ENCODE data around the gene NPAS2.

Gene NPAS2

DNA sequence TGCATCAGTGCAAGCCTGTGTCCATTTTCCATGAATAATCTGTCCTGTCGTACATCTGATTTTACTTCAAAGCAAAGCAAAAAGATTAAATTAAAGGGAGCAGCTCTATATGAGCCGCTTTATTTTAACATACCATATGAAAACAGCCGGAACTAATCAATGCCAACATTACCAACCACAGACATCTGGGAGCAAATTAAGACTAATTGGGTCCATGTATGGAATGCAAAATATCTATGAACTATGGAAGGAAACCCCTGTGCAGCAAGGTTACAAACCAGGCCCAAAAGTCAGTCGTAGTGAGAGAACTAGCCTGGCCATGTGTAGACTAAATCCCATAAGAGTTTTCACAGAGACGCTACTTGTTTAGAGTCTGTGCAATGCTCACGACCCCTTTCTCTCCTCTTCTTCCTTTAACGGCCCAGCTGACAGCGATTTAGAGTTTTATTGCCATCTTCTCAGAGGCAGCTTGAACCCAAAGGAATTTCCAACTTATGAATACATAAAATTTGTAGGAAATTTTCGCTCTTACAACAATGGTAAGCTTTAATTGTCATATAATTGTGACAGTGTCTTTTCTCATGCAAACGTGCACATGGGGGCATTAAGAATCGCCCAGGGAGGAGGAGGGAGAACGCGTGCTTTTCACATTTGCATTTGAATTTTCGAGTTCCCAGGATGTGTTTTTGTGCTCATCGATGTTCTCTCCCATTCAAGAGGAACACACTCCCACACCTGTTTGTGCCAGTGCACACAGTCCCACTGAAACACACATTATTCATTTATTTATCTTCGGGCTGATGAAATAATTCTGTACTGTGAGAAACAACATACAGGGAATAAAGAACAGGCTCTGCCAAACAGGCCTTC lies 129.2 kb downstream of the NPAS2 start:
- DNase-seq = no peak

DNA sequence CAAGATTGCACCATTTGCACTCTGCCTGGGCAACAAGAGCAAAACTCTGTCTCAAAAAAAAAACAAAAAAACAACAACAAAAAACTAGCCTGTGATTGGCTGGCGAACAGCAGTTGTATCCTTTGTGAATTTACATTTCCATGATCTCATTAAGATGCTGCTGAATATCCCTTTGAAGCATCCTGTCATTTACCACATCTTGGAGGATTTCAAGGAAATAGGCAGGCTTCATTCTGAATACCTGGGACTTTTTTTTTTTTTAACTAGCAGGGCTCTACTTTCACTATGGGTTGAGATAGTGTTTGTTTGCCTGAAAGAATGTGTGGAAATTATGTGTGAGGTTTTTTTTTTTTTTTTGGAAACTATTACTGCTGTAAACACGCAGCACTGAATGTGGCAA lies 132.6 kb downstream of the NPAS2 start:
- no peak for DNase-seq

DNA sequence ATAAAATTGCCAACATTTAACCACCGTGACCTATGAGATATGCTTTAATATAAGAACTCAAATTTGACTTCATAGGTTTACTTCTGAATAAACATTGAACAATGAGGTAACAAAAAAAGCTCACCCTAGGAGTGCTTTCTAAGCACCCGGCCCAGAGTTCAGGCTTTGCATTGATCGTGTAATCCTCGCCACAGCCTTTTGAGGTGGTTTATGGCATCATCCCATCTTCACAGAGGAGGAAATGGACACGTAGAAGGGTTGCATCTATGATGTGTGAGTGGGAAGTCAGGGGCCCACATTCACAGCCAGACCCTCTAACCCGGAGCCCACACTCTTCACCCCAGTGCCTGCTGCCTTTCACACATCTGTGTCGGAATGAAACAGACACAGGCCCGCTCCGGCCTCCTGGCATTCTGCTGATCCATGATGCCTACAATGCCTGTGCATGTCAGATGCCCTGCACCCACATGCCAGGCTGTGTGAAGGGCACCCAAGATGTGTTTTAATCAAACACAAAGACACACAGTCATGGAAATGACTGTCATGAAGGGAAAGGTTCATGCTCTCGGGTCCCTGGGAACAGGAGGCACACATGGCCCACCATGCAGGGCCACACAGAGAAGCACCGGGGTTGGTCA lies 133.6 kb downstream of the NPAS2 start:
- DNase-seq = no peak

DNA sequence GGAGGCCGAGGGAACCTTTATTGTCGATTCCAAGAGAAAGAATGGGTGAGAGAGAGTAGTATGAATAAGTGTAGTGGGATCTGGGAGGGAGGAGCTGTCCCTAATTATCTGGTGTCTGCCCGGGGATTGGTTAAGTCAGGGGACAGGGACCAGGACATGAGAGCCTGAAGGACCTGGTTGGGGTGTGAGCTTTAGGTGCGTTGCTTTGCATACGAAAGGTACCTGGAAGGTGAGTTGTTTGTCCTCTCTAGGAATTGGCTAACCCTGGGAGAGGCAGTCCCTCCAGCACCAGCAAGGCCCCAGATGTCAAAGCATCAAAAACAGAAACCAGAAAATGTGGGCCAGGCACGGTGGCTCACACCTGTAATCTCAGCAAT lies 134.1 kb downstream of the NPAS2 start:
- DNase-seq = no peak

DNA sequence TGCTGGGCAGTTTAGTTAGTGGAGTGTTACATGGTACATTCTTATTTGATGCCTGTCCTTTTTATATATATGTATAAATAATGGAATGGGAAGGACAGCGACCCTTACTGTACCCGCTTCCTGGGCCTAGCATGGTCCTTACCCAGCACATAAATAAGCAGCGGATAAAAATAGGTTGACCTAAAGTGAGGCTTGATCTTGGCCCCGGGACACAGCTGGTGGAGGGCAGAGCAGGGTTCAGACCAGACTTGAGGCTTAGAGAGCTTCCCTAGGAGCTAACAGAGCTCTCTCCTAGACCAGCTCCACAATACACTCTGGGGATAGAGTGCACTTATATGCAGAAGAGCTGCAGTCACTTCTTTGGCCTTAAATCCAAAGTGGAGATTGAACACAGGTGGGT lies 135.3 kb downstream of the NPAS2 start:
- DNase-seq = no peak

DNA sequence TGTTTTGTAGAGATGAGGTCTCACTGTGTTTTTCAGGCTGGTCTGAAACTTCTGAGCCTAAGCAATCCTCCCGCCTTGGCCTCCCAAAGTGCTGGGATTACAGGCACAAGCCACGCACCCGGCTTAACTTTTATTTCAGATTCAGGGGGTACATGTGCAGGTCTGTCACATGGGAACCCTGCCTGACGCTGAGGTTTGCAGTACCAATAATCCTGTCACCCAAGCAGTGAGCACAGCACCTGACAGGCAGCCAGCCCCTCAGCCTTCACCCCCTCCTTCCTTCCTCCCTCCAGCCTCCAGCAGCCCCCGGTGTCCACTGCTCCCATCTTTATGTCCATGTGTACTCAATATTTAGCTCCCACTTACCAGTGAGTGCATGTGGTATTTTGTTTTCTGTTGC lies 136.1 kb downstream of the NPAS2 start:
- no peak for DNase-seq

DNA sequence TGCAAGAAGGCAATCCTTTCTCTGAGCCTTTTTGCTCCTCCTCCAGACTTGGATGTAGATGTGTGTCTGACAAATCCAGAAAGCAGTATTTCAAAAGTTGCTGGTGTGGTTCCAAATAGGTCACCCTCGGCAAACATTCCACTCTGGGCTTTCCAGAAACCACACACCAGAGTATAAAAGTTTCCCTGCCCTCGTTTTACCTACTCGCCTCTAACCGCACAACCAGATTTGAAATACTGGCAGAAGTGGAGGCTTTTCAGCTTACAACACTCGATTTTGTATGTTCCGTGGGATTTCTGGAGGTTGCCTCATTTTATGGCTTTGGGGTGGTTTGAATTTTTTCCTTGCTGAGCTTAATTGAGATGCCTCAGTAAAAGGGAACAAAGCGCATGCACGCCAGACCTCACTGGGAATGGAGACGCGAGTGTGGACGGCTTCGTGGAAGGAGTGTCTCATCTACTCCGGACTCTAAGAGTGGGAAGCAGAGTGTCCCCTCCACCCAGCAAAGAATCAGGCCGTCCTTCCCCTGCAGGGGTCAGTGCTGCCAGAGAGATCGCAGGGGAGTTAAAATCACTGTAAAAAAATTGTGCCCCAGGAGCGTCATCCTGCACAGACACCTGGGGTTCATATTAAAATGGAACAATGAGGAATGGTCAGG lies 138.2 kb downstream of the NPAS2 start:
- DNase-seq = no peak

DNA sequence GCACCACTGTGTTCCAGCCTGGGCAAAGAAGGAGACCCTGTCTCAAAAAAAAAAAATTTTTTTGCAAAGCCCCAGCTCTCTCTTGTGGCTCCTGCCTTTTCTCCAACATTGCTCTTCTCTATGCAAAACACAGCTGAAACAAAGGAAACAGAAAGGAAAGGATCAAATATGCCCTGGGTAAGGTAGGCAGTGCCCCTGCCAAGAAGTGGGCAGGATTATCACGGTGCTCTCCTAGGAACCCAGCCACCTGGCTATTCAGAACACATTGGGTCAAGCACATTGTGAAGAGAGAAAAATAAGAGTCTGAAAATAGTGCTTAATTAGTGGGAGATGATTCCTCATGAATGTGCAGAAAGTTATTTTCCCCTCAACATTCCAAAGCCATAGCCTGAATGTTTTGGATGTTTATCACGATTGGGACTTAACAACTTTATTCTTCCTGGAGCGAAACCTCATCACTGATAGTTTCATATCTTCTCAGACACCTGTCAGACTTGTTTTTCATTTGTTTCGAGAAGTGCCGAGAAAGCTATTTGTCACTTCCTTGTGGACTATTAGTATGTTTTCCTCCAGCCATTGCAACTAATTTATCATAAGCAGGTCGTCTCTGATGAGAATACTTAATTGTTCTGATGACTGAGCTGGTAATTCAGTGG lies 139.4 kb downstream of the NPAS2 start:
- no peak for DNase-seq

DNA sequence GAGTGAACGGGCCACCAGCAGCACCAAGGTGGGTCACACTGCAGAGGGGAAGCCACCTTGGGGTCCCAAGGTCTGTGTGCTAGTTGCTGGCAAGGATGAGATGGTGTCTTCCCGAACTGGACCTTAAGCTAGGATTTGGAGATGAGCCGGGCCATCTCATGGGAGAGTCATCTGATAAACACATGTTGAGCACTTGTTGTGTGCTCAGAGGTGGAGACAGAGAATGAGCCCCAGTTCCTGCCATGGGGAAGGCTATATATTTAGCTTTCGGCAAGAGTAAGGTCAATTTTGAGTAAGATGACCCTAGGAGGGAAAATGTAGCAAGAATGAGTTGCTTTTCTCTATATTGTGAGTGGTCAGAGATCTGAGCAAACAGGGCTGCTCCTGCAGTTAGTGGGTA lies 140.7 kb downstream of the NPAS2 start:
- no peak for DNase-seq

DNA sequence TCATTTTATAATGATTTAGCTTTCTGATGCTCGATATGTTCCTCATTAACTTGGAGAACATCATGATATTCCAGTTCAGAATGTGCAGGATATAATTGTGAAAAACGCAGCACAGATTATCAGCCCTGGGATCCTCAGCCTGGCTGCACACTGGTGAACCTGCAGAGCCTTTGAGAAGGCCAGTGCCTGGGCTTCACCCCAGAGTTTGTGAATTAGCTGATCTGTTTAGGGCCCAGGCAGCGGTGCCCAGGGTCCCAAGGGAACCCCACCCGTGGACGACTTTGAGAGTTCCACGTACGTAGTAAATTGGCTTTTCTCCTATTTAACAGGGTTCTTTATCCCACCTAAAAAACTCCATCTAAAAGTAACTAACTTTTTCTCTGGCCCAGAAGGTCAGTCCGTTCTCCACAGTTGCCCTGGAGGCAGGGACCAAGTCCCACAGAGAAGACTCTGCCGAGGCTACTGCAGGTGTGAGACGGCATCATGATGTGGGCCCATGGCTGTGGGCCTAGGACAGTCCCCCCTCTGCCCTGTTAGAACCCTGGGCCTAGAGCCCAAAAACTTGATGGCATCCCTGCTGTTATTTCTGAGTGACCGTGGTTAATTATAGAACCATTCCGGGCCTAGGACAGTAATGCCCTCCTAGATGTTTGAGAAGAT lies 142.6 kb downstream of the NPAS2 start:
- no peak for DNase-seq

DNA sequence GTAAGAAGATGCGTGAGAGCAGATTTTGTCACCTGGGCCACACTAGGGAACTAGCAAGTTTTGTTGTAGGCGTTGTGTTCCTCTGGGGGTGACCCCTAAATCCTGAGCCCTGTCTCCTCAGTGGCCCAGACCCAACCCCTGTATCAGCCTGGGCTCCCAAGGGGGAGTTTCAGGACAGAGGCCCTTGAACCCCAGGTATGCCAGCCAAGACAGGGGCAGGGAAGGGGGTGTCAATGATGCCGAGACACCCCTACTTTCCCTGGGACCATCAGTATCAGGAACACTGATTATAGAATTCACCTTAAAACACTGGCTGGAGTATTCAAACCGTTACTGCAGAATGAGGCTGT lies 143.1 kb downstream of the NPAS2 start:
- no peak for DNase-seq

DNA sequence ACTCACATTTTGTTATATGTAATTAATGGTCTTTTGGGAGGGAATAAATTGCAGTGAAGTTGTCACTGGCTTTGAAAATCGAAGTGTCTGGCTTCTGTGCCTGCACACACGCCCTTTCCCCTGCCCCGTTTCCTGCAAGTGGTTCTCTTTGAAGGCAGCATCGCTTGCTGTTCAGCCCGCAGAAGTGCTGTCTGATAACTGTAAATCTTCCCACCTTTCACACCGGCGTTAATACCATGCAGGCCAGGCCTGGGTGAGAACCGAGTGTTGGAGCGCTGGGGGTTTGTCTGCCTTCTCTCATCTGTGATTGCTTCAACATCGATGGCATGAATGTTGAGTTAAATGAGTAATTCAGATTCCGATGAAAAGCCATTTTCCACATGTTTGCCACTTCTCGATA lies 144.3 kb downstream of the NPAS2 start:
- DNase-seq = no peak

DNA sequence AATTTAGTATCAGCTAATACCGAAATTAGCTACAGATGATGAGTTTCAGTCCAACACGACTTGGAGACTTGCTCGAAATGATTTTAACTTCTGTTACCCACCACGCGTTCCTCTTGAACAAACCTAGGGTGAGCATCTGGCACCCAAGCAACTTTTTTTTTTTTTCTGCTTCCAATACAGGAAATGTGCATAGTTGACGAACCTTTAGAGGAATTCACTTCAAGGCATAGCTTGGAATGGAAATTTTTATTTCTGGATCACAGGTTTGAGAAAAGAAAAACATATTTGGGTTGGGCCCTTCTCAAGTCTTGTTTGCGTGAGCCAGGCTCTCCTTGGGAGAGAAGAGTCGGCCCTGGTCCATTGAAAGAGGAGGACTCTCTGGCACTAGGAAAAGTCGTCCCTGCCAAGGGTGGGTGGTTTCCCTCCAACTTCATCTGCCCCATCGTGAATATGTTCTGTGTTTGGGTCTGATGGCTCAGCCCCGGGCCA lies 144.8 kb downstream of the NPAS2 start:
- no peak for DNase-seq

DNA sequence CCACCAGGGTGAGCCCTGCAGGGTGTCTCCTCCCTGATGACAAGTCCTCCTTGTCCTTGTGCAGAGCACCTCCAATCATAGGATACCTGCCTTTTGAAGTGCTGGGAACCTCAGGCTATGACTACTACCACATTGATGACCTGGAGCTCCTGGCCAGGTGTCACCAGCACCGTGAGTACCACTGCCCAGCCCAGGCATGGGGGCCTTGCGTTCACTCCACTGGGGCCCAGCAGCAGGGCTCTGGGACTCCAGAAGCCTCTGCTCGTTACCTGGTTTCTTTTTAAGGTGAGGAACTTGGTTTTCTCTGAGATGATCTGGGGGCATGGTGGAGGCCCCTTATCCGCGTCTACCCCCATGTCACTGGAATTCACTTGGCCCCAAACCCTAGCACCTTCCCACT lies 145.7 kb downstream of the NPAS2 start:
- no peak for DNase-seq

DNA sequence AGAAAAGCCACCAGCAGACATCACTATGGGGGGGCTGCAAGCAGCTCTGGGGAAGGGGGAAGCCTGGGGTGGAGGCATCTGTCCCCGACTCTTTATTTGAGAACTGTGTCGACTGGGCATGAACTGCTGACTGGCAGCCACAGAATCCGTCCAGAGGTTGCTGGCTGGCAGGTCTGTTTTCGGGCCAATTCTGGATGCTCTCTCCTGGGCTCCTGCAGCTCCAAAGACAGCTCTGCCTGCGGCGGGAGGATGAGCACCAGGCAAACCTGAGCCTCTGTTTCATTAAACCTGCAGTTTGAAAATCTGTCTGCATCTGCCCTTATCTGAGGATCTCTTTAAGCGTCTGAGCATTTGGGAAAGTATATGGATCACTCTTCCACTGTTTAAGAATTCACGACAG lies 147.8 kb downstream of the NPAS2 start:
- no peak for DNase-seq

DNA sequence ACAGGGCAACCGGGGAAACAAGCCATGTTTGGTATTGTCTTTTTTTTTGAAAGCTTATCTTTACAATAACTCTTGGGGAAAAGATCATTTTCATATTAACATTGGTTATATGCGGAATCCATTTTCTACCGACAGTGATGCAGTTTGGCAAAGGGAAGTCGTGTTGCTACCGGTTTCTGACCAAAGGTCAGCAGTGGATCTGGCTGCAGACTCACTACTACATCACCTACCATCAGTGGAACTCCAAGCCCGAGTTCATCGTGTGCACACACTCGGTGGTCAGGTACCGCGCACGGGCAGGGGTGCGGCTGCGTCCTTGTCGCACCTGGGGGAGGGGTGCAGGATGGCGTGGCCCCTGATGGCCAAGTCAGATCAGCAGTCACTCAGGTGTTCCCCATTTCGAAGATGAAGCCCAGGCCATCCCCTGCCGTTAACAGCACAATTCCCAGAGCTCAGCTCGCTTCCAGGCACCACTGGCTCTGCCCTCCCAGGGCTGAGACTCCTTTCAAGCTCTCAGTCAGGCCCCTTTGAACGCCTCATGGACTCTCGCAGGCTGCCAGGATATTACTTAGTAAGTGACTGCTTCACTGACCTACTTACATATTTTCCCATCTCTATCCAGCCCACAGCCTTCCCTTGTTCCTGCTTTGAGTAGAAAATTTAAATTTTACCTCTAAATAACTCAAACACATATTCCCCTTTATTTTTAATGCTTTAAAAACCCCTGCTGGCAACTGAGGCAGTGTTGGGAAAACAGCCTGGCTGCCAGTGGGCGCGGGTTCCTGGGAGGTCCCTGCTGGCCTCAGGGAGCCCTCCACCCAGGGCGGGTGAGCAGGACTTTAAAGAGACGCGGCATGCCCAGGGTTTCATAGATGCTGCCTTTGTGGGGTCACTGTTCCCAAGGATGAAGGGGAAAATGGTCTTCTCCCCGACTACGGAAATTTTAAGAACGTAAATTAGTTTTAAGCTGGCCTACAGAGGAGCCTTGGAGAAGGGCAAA lies 148.5 kb downstream of the NPAS2 start:
- DNase-seq = no peak

DNA sequence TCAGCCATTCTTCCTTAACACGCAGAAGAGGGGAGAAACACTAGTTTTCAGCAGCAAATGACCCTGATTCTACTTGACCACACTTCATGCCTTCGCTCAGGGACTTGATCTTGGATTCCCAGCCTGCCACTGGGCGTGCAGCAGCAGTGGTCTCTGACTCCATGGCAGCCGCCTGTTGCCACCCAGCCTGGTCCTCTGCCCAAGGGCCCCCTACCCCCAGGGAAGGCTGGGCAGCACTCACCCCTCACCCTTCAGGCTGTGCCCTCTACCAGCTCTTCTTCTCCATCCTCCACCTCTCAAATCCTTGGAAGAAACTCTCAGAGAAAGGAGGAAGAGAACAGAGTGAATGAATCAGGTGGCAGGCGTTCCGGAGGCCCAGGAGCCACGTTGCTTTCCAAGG lies 150.1 kb downstream of the NPAS2 start:
- no peak for DNase-seq

DNA sequence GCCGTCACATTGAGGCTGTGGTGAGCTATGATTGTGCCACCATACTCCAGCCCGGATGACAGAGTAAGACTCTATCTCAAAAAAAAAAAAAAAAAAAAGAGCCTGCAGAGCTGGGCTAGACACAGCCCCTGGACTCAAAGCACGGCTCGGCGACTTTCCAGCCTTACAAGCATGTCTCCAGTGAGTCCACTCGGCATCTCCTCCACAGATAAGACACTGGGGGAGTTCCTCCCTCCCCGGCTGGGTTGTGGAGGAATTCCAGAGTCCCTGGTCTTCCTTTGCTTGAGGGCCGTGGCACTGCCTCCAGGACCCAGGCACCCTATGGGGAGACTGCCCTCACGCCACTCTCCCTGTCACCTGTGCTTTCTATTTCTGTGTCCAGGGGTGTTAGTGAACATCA lies 151.3 kb downstream of the NPAS2 start:
- DNase-seq = no peak

DNA sequence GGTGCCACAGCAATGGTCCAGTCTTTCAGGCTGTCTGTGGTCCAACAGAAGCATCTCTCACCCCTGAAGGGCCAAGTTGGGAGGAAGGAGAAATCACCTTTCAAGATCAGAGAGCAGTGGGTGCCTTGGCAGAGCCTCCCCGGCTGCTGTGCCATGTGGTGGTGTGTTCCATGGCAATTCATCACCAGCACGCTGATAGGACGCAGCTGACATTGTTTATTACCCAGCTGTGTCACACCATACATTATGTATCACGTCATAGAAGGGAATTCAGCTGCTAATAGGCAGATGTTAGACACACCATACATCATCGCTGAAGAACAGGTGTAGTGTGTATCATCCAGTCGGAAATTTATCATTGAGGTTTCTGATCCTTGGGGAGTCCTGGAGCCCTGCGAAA lies 152.5 kb downstream of the NPAS2 start:
- DNase-seq = no peak

DNA sequence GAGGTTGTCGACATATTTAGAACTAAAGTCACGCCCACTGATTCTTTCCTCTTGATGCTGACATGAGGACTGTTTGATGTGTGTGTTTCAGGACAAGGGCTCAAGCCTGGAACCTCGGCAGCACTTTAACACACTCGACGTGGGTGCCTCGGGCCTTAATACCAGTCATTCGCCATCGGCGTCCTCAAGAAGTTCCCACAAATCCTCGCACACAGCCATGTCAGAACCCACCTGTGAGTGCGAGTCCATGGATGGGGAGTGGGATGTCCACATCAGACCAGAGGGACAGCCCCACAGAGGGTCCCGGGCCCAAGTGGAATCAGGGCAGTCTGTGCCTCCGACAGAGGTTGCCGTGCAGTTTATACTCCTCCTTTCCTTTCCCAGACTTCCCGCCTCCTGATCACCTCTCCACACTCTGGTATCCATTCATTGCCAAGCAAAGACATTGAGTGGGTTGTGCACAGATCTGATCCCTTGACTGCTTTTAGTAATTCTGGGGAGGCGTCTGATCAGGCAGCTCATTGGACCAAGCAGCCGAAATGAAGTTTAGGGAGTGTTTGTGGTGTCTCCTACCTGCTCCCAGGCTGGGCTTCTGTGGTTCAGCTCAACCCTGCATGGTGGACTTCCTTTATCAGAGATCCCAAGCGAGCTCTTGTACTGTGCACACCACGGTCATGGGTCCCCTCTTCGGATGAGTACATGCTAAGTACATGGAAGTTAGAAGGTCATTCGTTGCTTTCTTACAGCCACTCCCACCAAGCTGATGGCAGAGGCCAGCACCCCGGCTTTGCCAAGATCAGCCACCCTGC lies 155.0 kb downstream of the NPAS2 start:
- no peak for DNase-seq

DNA sequence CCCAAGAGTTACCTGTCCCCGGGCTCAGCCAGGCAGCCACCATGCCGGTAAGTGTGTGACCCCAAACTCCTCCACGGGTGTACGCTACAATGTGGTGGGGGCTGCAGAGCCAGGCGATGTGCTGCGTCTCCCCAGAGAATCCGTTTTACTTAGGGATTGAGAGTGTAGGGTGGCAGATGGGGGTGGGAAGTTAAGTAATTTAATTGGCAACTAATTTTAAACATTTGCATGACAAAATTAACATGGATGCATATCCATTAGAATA lies 155.5 kb downstream of the NPAS2 start:
- no peak for DNase-seq

Data from activated CD4-positive, alpha-beta T cell treated with anti-CD3 and anti-CD28 coated beads, Interleukin-2, amount 50 U/mL, for 48 hours (primary cell).